GM12801 (cell line): ENCODE data around the gene OSTM1.

Source experiments
- TF ChIP-seq, protein P1 (sequence below): IDR thresholded peaks from one replicate; pipeline ENCODE4 v1.5.1; 2011; ENCODE audit warnings: control low read depth; ENCODE audit not compliant: insufficient read length; ENCODE audit errors: extremely low read depth

Gene OSTM1

DNA sequence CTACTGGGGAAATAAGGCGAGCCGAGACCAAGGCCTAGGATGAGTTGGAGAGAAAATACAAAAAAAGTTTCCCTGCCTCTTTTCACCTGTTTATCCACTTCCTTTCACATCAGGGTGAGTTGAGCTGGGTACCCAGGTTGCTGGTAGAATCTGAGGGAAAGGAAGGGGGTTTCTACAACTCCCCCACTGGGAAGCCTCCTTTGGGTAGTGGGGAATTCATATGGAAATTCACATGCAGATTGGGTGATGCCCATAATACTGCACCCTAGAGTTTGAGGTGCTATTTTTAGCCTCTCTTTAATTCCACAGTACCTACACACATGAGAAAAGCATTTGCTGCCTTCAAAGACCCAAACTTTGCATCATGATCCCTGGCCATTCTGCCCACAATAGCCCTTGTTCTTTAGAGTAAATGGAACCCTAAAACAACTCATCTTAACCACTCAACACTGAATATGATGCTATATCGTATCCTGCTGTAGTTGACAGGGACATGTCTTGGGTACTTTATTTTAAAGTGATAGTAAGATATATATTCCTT is 2.7 kb downstream of the OSTM1 start:
- TF ChIP-seq, protein P1, sequence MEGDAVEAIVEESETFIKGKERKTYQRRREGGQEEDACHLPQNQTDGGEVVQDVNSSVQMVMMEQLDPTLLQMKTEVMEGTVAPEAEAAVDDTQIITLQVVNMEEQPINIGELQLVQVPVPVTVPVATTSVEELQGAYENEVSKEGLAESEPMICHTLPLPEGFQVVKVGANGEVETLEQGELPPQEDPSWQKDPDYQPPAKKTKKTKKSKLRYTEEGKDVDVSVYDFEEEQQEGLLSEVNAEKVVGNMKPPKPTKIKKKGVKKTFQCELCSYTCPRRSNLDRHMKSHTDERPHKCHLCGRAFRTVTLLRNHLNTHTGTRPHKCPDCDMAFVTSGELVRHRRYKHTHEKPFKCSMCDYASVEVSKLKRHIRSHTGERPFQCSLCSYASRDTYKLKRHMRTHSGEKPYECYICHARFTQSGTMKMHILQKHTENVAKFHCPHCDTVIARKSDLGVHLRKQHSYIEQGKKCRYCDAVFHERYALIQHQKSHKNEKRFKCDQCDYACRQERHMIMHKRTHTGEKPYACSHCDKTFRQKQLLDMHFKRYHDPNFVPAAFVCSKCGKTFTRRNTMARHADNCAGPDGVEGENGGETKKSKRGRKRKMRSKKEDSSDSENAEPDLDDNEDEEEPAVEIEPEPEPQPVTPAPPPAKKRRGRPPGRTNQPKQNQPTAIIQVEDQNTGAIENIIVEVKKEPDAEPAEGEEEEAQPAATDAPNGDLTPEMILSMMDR = no peak

DNA sequence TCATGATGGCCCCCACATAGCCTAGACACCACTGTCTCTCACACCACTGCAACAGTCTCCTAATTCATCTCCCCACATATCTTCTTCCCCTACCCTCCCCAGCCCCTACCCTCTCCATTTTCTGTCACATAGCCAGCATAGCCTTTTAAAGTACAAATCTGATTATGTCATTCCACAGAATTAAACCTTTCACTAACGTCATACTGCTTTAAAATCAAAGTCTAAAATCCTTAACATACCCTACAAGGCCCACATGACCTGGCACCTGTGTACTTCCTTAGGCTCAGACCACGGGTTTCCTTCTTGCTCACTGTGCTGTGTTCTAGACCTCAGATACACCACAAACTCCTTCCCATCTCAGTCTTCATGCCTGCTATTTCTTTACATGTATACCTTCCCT is 5.9 kb downstream of the OSTM1 start:
- TF ChIP-seq, protein P1 = no peak

DNA sequence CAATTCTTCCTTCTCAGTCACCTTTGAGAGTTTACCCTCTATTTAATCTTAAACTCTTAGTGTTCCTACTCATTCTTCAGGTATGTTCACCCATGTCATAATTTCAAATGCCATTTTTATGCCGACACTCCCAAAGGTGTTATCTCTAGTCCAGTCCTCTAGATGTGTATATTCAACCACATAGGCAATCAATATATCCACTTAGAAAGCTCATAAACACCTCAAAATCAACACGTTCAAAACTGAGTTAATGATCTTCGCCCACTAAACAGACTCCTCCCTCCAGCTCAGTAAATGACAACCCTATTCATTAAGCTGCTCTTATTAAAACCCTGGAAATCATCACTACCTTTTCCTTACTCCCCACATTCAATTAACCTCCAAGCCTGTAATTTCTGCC is 6.4 kb downstream of the OSTM1 start:
- TF ChIP-seq, protein P1 = no peak

DNA sequence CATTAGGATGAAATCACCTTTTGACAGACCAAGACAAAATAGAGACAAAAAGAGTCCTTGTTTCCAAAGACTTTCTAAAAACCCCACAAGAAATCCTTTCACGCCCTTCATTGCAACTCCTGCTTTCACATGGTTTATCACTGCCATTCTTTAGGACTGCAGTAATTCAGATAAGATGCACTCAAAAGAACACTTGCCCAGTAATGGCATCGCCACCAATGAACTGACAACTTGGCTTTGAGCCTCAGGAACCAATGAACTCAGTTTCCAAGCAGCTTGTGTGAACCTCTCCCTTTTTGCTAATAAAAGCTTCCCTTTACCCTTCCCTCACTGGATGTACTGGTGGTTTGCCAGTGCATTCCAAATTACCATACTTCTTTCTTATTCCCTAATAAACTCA is 21.8 kb downstream of the OSTM1 start:
- TF ChIP-seq, protein P1 = no peak

DNA sequence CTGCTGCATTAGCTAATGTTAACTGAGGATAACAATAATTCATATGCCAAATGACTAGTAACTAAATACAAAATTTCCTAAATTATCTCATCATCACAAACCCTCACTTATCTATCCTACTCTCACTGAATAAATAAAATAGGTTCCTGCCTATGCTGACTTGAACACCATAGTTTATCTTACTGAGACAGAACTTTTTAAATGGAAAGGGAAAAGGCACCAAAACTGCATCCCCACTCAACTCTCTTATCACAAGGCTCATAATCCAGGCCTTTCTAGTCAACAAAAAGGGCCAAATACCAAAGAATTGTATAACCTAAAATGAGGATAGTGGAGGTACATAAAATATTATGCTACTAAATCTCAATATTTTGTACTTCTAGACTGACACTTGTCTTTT is 23.1 kb downstream of the OSTM1 start:
- TF ChIP-seq, protein P1 = no peak

DNA sequence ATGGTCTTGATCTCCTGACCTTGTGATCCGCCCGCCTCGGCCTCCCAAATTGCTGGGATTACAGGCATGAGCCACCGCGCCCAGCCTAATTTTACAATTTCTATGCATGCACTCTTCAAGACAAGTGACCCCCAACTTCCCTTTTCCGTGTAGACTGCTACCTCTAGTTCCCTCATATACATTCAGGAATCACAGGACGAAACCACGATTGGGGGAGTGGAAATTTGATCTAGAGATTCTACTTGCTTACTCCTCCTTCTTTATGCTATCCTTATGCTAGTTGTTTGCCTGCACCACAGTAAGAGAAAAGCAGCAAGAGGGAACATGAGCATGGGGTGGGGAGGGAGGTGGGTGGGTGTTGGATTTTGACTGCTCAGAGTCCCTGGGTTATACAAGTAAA is 34.9 kb downstream of the OSTM1 start:
- TF ChIP-seq, protein P1 = no peak

DNA sequence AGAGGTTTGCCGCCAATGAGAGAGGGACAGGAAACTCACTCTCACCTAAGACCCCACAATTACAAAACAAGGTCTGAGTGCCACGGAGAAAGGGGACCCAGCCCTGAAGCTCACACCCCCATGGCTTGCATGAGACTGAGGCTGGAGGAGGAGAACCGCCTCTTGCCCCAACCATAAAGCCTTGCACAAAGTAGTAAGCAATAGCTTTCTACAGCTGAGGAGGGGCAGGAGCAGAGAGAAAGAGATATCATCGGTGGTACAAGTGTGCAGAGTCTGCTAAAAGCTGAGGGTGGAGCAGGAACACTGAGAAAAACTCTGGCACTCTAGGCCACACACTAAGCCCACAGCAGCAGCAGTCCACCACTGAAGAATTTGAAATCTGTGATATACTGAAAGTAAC is 37.7 kb downstream of the OSTM1 start:
- TF ChIP-seq, protein P1 = no peak
